Activated CD8-positive, alpha-beta memory T cell treated with anti-CD3 and anti-CD28 coated beads, Interleukin-2, amount 50 U/mL, for 48 hours (primary cell): ENCODE data around the gene SLC29A2.
"Not testable (repeated sequence)": the region's sequence is repeated elsewhere in the genome, so short reads cannot be mapped to it uniquely, and the experiment has no call there.

ENCODE experiments used
- DNase-seq: peaks from one replicate; pipeline ENCODE4 v3.0.0-alpha.2; 2020

SLC29A2 gene

DNA sequence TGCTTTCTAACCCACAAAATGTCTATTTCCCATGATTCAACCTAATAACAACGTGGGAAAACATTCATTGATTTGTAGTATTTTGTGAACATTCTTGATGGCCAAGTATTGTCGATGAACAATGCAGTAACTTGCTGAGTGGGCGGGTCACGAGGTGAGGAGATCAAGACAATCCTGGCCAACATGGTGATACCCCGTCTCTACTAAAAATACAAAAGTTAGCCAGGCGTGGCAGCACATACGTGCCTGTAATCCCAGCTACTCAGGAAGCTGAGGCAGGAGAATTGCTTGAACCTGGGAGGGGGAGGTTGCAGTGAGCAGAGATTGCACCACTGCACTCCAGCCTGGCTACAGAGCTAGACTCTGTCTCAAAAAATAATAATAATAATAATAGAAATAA, 8.7 kb upstream of the SLC29A2 start:
- DNase-seq, result not testable (repeated sequence)

DNA sequence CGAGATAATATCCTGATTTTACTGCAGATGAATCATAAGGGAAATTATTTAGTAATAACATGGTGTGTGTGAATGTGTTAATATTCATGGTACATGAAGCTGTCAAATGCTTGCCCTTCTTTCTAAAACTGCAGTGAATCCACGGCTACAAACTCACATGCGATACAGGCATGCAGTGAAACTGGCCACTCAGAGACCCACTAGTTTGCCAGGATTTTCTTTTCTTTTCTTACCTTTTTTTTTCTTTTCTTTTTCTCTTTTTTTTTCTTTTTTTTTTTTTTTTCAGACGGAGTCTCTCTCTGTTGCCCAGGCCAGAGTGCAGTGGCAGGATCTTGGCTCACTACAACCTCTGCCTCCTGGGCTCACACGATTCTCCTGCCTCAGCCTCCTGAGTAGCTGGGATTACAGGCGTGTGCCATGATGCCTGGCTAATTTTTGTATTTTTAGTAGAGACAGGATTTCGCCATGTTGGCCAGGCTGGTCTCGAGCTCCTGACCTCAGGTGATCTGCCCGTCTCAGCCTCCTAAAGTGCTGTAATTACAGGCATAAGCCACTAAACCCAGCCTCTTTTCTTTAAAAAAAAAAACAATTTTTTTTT, 2.2 kb upstream of the SLC29A2 start:
- not testable (repeated sequence) for DNase-seq

DNA sequence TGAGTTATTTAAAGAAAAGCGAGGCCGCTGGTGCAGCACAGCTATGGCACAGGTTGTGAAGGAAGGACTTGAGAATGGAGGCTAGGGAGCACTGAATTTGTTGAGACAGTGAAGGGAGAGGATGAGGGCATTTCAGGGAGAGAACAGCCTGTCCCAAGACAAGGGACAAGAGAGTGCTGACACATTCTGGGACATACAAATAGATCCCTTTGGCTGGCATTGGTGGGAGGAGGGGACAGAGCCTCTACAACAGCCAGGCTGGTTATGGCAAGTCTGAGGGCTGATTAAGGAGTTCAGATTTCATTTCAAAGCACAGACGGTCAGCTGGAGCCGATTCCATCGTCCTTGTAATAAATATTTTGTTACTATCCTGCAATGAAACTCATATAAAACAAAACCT, 1.7 kb upstream of the SLC29A2 start:
- DNase-seq, result no peak

DNA sequence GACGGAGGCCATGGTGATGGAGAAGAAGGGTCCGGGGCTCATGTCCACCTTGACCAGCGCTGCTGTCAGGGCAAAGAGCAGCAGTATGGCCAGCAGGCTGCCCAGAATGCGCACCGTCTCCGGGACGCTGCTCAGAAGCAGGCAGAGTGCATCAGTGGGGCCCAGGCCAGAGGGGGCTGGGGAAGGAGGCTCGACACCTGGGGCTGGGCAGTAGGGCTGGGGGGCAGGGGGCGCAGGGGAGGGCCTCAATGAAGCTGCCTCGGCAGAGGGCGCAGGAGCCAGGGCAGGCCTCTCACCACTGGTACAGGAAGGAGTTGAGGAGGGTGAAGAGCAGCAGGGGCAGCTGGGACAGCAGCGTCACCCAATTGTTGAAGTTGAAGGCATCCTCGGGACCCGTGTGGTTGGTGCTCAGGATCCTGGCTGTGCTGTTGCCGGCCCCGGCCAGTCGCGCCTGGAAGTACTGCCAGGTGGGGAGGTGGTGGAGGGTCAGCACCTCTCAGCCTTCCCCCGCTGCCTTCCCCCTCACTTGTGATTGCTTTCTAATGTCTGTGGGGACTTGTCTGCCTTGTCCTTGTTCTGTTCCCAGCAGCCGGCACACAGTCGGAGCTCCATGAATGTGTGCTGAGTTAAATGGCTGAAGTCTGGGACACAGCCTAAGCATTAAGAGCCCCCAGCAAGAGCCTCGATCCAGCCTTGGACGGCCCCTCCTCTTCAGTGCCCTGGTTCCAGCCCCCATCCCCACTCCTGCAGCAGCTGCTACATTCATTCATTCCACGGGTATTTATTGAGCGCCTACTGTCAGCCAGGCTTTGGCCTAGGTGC, 2.3 kb downstream of the SLC29A2 start:
- no peak for DNase-seq

DNA sequence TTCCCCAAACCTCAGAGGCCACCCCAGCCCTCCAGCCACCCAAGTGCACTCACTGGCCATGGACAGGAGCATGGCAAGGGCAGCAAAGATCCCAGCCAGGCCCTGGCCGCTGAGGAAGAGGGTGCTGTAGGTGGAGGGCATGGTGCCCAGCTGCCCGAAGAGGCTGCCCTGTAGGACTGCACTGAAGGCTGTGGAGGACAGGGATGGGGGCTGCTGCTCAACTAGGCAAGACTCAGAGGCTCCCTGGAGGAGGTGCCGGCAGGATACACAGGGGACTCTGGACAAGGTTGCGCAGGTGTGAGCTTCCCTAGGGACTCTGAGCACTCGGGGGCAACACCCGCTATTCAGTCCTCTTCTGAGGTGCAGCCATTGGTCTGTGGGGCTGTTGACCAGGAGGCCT, 3.1 kb downstream of the SLC29A2 start:
- DNase-seq, result no peak

DNA sequence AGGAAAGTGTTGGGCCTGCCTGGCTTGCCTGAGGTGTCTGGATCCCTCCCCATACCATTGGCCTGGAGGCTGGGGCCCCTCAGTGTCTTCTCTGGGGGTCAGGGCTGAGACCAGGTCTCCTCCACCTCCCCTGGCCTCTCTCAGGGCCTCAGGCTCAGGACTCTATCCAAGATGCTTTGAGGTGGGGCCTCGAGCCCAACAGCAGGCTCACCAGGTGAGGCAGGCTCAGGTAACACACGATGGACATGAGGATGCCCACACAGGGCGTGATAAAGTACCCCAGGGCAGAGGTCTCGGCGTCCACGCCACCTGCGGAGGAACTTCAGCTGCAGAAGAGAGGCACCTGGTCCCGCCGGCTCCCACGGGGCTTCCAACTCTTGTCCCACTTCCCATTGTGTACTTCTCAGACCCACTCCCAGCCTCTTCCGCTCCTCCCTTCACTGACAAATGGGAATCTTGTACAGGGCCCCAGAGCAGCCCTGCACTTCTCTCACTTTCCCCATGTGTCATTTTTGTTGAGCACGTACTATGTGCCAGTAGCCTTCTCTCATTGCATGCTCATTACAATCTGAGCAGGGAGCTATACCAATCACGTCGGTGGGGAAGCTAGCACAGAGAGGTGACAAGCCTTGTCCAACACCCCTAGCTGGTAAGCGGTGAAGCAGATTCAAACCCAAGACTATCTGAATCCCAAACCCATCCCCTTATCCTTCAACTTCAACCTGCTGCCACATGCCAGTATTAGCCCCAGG, 3.8 kb downstream of the SLC29A2 start:
- no peak for DNase-seq

DNA sequence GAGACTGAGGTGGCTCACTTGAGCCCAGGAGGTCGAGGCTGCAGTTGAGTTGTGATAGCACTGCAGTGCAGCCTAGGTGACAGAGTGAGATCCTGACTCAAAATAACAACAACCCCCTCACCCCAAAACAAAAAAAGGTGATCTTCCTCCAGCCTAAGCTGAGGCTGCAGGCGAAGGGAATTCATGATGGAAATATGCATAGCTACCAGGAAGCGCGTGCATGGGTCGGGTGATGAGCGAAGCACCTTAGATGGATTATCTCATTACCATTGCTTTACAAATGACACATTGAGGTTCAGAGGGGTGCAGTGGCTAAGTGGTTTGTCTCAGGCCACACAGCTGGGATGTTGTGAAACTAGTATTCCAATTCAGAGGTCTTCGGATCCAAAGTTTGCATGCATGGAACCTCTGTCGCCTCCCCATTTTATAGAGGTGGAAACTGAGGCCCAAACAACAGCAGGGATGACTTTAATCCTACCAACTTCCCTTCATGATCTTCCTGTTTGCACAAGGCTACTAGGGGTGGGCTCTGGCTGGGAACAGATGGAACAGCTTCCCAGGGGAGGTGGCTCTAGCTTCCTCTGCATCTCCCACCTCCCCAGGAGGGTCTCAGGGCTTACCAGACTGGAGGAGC, 4.6 kb downstream of the SLC29A2 start:
- DNase-seq, result no peak

DNA sequence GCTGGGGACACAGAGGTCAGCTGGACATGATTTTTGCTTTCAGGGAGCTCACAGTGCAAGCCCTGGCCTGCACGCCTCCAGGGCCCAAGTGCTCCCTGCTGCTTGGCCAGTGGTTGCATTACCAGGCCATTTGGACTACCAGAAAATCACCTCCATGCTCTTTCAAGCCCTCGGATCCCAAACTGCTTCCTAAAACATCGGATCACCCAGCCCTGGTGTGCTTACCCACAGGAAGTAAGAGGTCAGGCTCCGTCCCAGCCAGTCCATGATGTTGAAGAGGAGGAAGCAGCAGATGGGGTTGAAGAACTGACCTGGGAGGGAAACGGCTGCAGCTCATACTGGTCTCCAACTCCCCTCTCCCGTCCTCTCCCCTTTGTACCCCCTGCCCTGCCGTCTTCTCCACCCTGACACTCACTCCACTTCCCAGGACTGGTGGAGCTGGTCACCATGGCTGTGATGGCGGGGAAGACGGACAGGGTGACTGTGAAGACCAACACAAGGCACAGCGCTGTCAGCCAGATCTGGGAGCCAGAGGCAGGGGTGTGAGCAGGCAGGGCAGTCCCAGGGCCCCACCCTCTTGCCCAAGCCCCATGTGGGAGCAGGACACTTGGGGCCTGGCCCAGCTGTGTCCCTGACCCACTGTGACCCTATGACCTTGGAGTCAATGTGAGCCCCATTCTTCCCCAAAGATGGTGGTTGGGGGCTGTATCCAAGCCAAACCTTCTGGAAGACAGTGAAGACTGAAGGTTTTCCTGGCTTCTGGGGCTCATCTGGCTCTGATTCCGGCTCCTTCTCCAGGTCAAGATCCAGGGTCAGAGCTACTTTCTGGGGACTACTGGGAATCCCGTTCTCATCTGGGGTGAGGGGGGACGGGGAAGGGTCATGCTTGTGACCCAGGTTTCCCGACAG, 5.6 kb downstream of the SLC29A2 start:
- DNase-seq, result no peak

- DNase-seq, result no peak
These were observed 6.4 kb downstream of the SLC29A2 start for GRCh38 chr11:66365166-66365565.

- DNase-seq, result peak; percentile 98
These were observed 7.6 kb downstream of the SLC29A2 start for GRCh38 chr11:66363805-66364535.

DNA sequence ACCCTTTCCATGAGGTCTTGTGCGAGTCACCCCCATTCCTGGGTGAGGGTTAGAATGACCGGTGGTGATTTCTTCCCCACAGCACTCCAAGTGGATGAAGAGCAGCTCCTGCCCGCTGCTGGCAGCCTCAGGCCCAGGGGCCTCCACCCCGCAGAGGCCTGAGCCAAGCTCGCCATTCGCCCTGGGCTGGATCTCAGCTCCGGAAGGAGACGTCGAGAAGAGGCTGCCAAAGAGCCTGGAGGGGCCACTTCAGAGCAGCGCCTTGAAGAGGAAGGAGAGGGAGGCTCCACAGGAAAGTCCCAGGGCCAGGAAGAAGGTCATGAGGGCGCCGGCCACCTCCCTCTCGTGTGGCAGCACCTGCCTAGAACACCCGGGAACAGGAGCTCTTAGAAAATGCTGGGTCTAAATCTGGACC, 8.4 kb downstream of the SLC29A2 start:
- DNase-seq, result no peak

DNA sequence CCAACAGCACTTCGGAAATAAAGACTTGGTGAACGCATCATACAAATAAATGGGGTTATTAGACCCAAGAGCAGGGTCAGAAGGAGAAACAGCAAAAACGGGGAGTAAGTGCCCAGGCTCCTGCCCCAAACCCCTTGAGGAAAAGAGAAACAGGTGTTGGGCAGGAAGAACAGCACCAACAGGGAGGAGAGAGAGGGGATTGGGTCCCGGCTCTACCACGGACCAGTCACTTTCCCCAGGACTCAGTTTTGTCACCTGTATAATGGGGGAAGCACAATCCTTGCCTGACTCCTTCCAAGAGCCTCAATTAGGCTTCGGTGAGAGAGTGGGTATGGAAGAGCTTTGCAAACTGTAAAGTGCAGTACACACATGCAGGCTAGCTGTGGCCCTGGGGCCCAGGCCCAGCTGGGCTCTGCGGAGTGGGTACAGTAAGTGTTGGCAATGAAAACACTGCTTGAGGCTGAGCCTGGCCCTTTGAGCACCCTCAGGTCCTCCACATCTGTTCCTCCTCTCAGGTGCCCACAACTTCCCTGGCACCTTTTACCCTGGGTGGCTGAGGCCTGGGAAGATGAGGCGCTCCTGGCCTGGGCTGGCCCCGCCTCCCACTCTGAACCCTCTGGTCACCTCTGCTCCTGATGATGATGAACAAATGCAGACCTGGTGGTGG, 8.9 kb downstream of the SLC29A2 start:
- no peak for DNase-seq

DNA sequence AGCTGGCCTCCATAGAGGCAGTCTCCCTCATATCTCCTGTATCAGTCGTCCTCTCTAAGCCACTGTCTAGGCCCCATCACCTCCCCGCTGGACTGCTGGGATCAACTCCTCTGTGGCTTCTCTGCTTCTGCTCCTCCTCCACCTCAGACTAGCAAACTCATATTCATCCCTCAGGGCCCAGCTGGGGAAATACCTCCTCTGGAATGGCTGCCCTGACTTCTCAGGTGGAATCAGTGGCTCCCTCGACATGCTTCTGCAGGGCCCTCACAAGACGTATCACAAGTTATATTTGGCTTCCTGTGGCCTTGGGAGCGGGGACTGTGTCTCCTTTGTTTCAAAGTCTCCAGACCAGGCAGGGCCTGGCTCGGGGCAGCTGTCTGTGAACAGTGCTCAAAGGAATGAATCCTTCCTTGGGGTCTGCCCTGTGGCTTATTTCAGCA, 10.0 kb downstream of the SLC29A2 start:
- no peak for DNase-seq

GRCh38 chr11:66360406-66361073, 11.0 kb downstream of the SLC29A2 start:
- no peak for DNase-seq

DNA sequence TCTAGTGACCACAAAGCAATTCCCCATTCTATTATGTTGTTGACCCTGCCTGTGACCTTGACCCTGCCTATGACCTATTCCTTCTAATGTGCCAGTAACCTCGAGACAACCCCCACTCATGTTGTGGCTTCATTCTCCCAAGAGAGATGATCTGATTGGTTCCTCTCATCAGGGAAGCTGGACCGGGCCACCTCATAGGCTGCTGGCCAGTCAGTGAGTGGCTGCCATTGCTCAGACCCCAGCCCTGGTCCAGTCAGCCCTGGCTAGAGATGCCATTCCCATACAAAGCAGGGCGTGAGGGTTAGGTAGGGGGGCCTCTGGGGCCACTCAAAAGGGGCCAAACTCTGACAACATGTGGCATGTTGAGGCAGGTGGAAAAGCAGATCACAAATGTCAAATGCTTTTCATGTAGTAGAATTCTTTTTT, 11.9 kb downstream of the SLC29A2 start:
- no peak for DNase-seq

- not testable (repeated sequence) for DNase-seq
These were observed 20.9 kb downstream of the SLC29A2 start for GRCh38 chr11:66350560-66351235.

GRCh38 chr11:66349084-66349386, 22.5 kb downstream of the SLC29A2 start:
- no peak for DNase-seq

GRCh38 chr11:66347425-66348276, 23.9 kb downstream of the SLC29A2 start, which contains the start of gene B4GAT1:
B4GAT1 (minus strand) TSS chr11:66347629; CDS start chr11:66347545, 84 bp downstream.
- DNase-seq, result peak; percentile 97
